ENCODE data around the gene SLC35A4. TPM values are rescaled to one million over a fixed set of nuclear protein-coding genes. Genes with fewer than 3 reads are reported as not detected.

The SLC35A4 gene
- total RNA-seq, 1 experiment from 2014 or later, result 66.2 TPM

GRCh38 chr5:140571105-140571504, 6.5 kb downstream of the SLC35A4 start:
- ChIA-PET CTCF (no interaction called here), POLR2A (ENCODE audit: unreplicated experiment) (interaction anchor here (0.7 kb wide), 1 partner anchor 18 kb away, joined by 6 read pairs; no protein-coding TSS in a partner anchor)
- Histone ChIP-seq H4K20me1 (ENCODE audit: insufficient read depth) (no peaks in the 10 kb centered on the region), H3K9me2 (ENCODE audit: insufficient read depth) (no peaks in the 10 kb centered on the region), H3K4me3 (no peak overlapping the region), H2AFZ (no peak overlapping the region), H3F3A (ENCODE audit: insufficient read depth, low read depth) (no peaks in the 10 kb centered on the region), H3K27ac (no peak overlapping the region), H3K79me2 (ENCODE audit: low read depth) (peaks cover 9% of the 10 kb centered on the region), H3K36me3 (ENCODE audit: low read depth) (no peaks in the 10 kb centered on the region), H3K4me1 (replicated peaks; ENCODE audit: insufficient read depth) (peaks cover 12% of the 10 kb centered on the region; the same call in 1 of the 2 replicates), H3K4me2 (no peak overlapping the region), H3K27me3 (ENCODE audit: insufficient read depth, low read depth) (no peaks in the 10 kb centered on the region), H3K9me3 (ENCODE audit: insufficient read depth, low read depth) (no peaks in the 10 kb centered on the region)
- intact Hi-C loops (cut with micrococcal nuclease; ENCODE audit: unreplicated experiment), result no loop called here
- DNase-seq, result no peak
- TF ChIP-seq CTCF (conservative IDR thresholded peaks at IDR 0.05) (no peak), EZH2 (IDR thresholded peaks at IDR 0.05; ENCODE audit: low read depth) (no peak)
- no TSS peak for BruUV-seq (replicated peaks)

- BruUV-seq (replicated peaks), result no TSS peak
- CTCF ChIA-PET, result interaction anchor here (0.6 kb wide), 1 partner anchor 404 kb away, joined by 4 read pairs; no protein-coding TSS in a partner anchor
- DNase-seq, result no peak
- Histone ChIP-seq H3K4me2 (no peak overlapping the region), H3K9me3 (ENCODE audit: insufficient read depth, low read depth) (no peaks in the 10 kb centered on the region), H4K20me1 (ENCODE audit: insufficient read depth) (no peaks in the 10 kb centered on the region), H3K4me3 (no peak overlapping the region), H3K4me1 (replicated peaks; ENCODE audit: insufficient read depth) (peaks cover 12% of the 10 kb centered on the region; the same call in 1 of the 2 replicates), H2AFZ (no peak overlapping the region), H3K36me3 (ENCODE audit: low read depth) (no peaks in the 10 kb centered on the region), H3K79me2 (ENCODE audit: low read depth) (no peaks in the 10 kb centered on the region), H3K27me3 (ENCODE audit: insufficient read depth, low read depth) (no peaks in the 10 kb centered on the region), H3K27ac (0 out of 2 replicates have a peak overlapping the region, but pooled peaks have one; percentile 20), H3F3A (ENCODE audit: insufficient read depth, low read depth) (no peaks in the 10 kb centered on the region), H3K9me2 (ENCODE audit: insufficient read depth) (no peaks in the 10 kb centered on the region)
- no peak for TF ChIP-seq CTCF (conservative IDR thresholded peaks at IDR 0.05)
- TF ChIP-seq EZH2 (IDR thresholded peaks at IDR 0.05; ENCODE audit: low read depth), result no peak
- POLR2A ChIA-PET (ENCODE audit: unreplicated experiment), result interaction anchor here (0.7 kb wide), 1 partner anchor 173 kb away, joined by 6 read pairs; no protein-coding TSS in a partner anchor
- intact Hi-C loops (cut with micrococcal nuclease; ENCODE audit: unreplicated experiment), result no loop called here
Observed at GRCh38 chr5:140573683-140574082, 9.1 kb downstream of the SLC35A4 start.

GRCh38 chr5:140574165-140574564, 9.5 kb downstream of the SLC35A4 start:
- no peaks in the 10 kb centered on the region for H3K36me3 ChIP-seq (ENCODE audit: low read depth)
- H3K79me2 ChIP-seq (ENCODE audit: low read depth), result no peaks in the 10 kb centered on the region
- H4K20me1 ChIP-seq (ENCODE audit: insufficient read depth), result no peaks in the 10 kb centered on the region
- intact Hi-C loops (cut with micrococcal nuclease; ENCODE audit: unreplicated experiment), result no loop called here
- H3K9me3 ChIP-seq (ENCODE audit: insufficient read depth, low read depth), result no peaks in the 10 kb centered on the region
- TF ChIP-seq EZH2 (IDR thresholded peaks at IDR 0.05; ENCODE audit: low read depth) (no peak), CTCF (conservative IDR thresholded peaks at IDR 0.05) (no peak)
- no peak overlapping the region for H2AFZ ChIP-seq
- H3K4me2 ChIP-seq, result peak overlapping the region; percentile 3; the same call in 1 of the 2 replicates
- CTCF ChIA-PET, result interaction anchor here (0.6 to 0.7 kb wide), 2 partner anchors 9 to 63 kb away, joined by 3 read pairs; no protein-coding TSS in a partner anchor
- H3K4me1 ChIP-seq (replicated peaks; ENCODE audit: insufficient read depth), result peaks cover 12% of the 10 kb centered on the region; the same call in 1 of the 2 replicates
- DNase-seq, result peak in 1 of 2 experiments; percentile 62
- H3F3A ChIP-seq (ENCODE audit: insufficient read depth, low read depth), result no peaks in the 10 kb centered on the region
- no peaks in the 10 kb centered on the region for H3K27me3 ChIP-seq (ENCODE audit: insufficient read depth, low read depth)
- 0 out of 2 replicates have a peak overlapping the region, but pooled peaks have one; percentile 20 for H3K27ac ChIP-seq
- BruUV-seq (replicated peaks), result no TSS peak
- POLR2A ChIA-PET (ENCODE audit: unreplicated experiment), result interaction anchor here (0.7 kb wide), 1 partner anchor 173 kb away, joined by 6 read pairs; no protein-coding TSS in a partner anchor
- no peaks in the 10 kb centered on the region for H3K9me2 ChIP-seq (ENCODE audit: insufficient read depth)
- no peak overlapping the region for H3K4me3 ChIP-seq

Measured in PC-9 (cell line).